AG09319 (cell line): ENCODE measurements around the gene ANKRD44.

Source experiments
- DNase-seq: peaks from one replicate; pipeline ENCODE4 v3.0.0-alpha.2; 2010; ENCODE audit warnings: low read depth; ENCODE audit errors: extremely low read depth
- TF ChIP-seq, protein P1 (sequence below): IDR thresholded peaks from 2 replicates; pipeline ENCODE4 v1.5.1; 2011; ENCODE audit warnings: low read depth, mild to moderate bottlenecking, inconsistent platforms, low read length, moderate library complexity

The ANKRD44 gene

GRCh38 chr2:197310271-197310985 is at the start of gene ANKRD44:
ANKRD44 (minus strand) TSS chr2:197310780; CDS start chr2:197310604, 176 bp downstream.
- TF ChIP-seq, protein P1, sequence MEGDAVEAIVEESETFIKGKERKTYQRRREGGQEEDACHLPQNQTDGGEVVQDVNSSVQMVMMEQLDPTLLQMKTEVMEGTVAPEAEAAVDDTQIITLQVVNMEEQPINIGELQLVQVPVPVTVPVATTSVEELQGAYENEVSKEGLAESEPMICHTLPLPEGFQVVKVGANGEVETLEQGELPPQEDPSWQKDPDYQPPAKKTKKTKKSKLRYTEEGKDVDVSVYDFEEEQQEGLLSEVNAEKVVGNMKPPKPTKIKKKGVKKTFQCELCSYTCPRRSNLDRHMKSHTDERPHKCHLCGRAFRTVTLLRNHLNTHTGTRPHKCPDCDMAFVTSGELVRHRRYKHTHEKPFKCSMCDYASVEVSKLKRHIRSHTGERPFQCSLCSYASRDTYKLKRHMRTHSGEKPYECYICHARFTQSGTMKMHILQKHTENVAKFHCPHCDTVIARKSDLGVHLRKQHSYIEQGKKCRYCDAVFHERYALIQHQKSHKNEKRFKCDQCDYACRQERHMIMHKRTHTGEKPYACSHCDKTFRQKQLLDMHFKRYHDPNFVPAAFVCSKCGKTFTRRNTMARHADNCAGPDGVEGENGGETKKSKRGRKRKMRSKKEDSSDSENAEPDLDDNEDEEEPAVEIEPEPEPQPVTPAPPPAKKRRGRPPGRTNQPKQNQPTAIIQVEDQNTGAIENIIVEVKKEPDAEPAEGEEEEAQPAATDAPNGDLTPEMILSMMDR, result peak; percentile 14; the same call in 1 of the 2 replicates
- DNase-seq, result peak; percentile 56

- TF ChIP-seq, protein P1, result no peak
- DNase-seq, result no peak
Measured at GRCh38 chr2:197359859-197360258, 49.3 kb upstream of the ANKRD44 start.

DNA sequence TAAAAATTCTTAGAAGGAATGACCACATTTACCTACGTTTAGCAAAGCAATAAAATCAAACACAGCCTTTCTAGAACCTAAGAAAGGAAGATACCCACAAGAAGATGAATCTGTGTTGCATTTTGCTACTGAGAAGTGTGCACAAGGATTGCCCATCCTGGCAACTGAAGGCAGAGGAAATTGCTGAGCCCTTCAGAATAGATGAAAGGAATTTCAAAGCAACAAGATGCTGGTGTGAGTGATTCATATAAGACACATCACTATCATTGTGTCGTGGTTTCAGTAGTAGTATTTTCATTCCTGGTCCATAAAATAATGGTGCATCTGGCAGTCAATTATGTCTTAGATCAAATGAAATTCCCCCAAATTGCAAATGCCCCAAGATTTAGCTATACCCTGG is 48.4 kb upstream of the ANKRD44 start:
- TF ChIP-seq, protein P1, result no peak
- no peak for DNase-seq

DNA sequence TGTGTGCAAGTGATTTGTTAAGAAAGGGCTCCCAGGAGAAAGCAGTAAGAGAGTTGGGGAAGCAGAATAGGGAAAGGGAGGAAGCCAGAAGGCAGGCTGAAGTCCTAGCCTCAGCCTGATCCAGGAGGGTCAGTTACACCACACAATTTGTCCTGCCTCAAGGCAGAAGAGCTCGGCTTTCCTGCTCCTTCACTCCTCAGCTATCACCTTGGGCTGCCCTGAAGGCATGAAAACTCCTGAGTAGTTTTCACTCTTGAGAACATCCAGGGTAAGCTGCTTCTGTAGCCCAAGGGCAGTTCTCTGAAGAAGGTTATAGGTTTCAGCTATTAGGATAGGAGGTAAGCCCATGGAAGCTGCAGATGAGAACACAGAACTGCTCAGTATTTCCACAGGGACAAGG is 47.4 kb upstream of the ANKRD44 start:
- DNase-seq, result no peak
- TF ChIP-seq, protein P1, result no peak

- TF ChIP-seq, protein P1, result peak; percentile 29
- no peak for DNase-seq
Measured at GRCh38 chr2:197356136-197356535, 45.6 kb upstream of the ANKRD44 start.

- no peak for DNase-seq
- TF ChIP-seq, protein P1, result no peak
Measured at GRCh38 chr2:197354169-197354558, 43.6 kb upstream of the ANKRD44 start.

- TF ChIP-seq, protein P1, result no peak
- DNase-seq, result no peak
Measured at GRCh38 chr2:197353393-197354168, 43.0 kb upstream of the ANKRD44 start.
